ENCODE measurements around the gene TMF1.

Gene TMF1

GRCh38 chr3:69085833-69086722 lies 33.9 kb upstream of the TMF1 start:
- DNase-seq (ENCODE audit: extremely low spot score) = no peak
- TF ChIP-seq CTCF (IDR thresholded peaks at IDR 0.05; ENCODE audit: control extremely low read depth, extremely low read depth, low read depth, missing control alignments) = no peak
- ChIA-PET POLR2A (interaction anchor here (0.6 to 0.9 kb wide), 2 partner anchors 12 to 15 kb away, joined by 3 to 6 read pairs; no protein-coding TSS in a partner anchor), CTCF (interaction anchor here (1.1 to 1.9 kb wide), 7 partner anchors 9 to 220 kb away, joined by 3 to 5 read pairs (median 4); no protein-coding TSS in a partner anchor)

- no peak for DNase-seq (ENCODE audit: extremely low spot score)
- no peak for TF ChIP-seq CTCF (IDR thresholded peaks at IDR 0.05; ENCODE audit: control extremely low read depth, extremely low read depth, low read depth, missing control alignments)
- ChIA-PET CTCF (interaction anchor here (0.8 to 1.9 kb wide), 8 partner anchors 8 to 221 kb away, joined by 3 to 5 read pairs (median 3); no protein-coding TSS in a partner anchor), POLR2A (interaction anchor here (1.0 kb wide), 1 partner anchor 7 kb away, joined by 4 read pairs; no protein-coding TSS in a partner anchor)
These were observed 33.2 kb upstream of the TMF1 start for GRCh38 chr3:69085168-69085832.

- CTCF ChIA-PET = interaction anchor here (0.8 to 1.9 kb wide), 8 partner anchors 9 to 72 kb away, joined by 3 to 7 read pairs (median 3); no protein-coding TSS in a partner anchor
- POLR2A ChIA-PET = interaction anchor here (1.0 kb wide), 1 partner anchor 8 kb away, joined by 4 read pairs; no protein-coding TSS in a partner anchor
These were observed 32.4 kb upstream of the TMF1 start, which contains the start of gene ARL6IP5 for GRCh38 chr3:69084326-69085167. ARL6IP5 (plus strand) TSS chr3:69084937; CDS start chr3:69085048, 111 bp downstream.

DNA sequence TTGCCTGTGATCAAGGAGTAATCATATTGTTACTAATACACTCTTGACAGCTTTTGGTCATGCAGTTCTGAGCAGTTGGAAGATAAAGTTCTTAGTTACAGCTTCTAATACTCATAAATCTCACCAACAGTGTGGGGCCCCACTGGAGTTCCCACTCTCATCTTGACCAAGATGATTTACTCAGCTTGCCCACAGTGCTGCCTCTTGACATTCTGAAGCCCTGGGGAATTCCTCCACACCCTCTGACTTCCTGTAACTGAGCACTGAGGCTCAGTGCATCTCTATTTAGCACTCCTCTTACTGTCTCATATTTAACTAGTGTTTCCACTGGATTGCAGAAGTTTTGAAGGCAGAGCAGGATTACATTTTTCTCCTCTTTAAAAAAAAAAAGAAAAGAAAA lies 30.7 kb upstream of the TMF1 start:
- peak; percentile 62 for DNase-seq (ENCODE audit: extremely low spot score)
- TF ChIP-seq CTCF (IDR thresholded peaks at IDR 0.05; ENCODE audit: control extremely low read depth, extremely low read depth, low read depth, missing control alignments) = no peak
- POLR2A ChIA-PET = interaction anchor here (1.3 kb wide), 1 partner anchor 9 kb away, joined by 26 read pairs; no protein-coding TSS in a partner anchor
- CTCF ChIA-PET = interaction anchor here (0.9 to 2.2 kb wide), 6 partner anchors 11 to 357 kb away, joined by 3 to 10 read pairs (median 6); partner anchors contain the start of gene TMF1

More at GRCh38 chr3:69084326-69085167, 32.4 kb upstream of the TMF1 start, which contains the start of gene ARL6IP5:
- no peak for TF ChIP-seq CTCF (IDR thresholded peaks at IDR 0.05; ENCODE audit: control extremely low read depth, extremely low read depth, low read depth, missing control alignments)
- DNase-seq (ENCODE audit: extremely low spot score) = peak; percentile 74

- TF ChIP-seq CTCF (IDR thresholded peaks at IDR 0.05; ENCODE audit: control extremely low read depth, extremely low read depth, low read depth, missing control alignments) = no peak
- ChIA-PET POLR2A (interaction anchor here (1.3 kb wide), 1 partner anchor 9 kb away, joined by 26 read pairs; no protein-coding TSS in a partner anchor), CTCF (interaction anchor here (0.9 to 2.2 kb wide), 8 partner anchors 8 to 357 kb away, joined by 3 to 10 read pairs (median 5); partner anchors contain the start of gene TMF1)
- no peak for DNase-seq (ENCODE audit: extremely low spot score)
These were observed 30.2 kb upstream of the TMF1 start for GRCh38 chr3:69082361-69082760.
